B cell (primary cell): Measurements from ENCODE around the gene DDX54.

ENCODE experiments used
- CTCF ChIP-seq: fragments of 200-600 bp; IDR thresholded peaks from one replicate; pipeline ENCODE4 v1.8.0; 2022; ENCODE audit warnings: antibody characterized with exemption, mild to moderate bottlenecking
- EZH2 ChIP-seq: IDR thresholded peaks from 2 replicates; pipeline ENCODE4 v1.6.1; 2012; ENCODE audit warnings: borderline replicate concordance, low read depth, mild to moderate bottlenecking, moderate library complexity, low read length; ENCODE audit not compliant: insufficient read depth, poor library complexity, severe bottlenecking

- TF ChIP-seq CTCF (no peak), EZH2 (no peak)
Measured at GRCh38 chr12:113190761-113191160, 5.5 kb upstream of the DDX54 start.
